ENCODE results near the gene PDCL3. TPM values are rescaled to one million over a fixed set of nuclear protein-coding genes. Genes with fewer than 3 reads are reported as not detected.

Gene PDCL3
- total RNA-seq, 1 experiment from 2014 or later = 16.2 TPM

GRCh38 chr2:100527440-100528015 lies 35.3 kb upstream of the PDCL3 start:
- no peaks in the 10 kb centered on the region for H3K9me3 ChIP-seq (ENCODE audit: low read length)
- no peaks in the 10 kb centered on the region for H3K36me3 ChIP-seq (ENCODE audit: insufficient read depth, low read length)
- H3K9ac ChIP-seq (ENCODE audit: low read length) = no peak overlapping the region
- H3K27me3 ChIP-seq (ENCODE audit: low read length) = no peaks in the 10 kb centered on the region
- H3K79me2 ChIP-seq (ENCODE audit: low read length) = no peaks in the 10 kb centered on the region
- H4K20me1 ChIP-seq (ENCODE audit: insufficient read depth, low read depth, low read length) = no peaks in the 10 kb centered on the region
- no peaks in the 10 kb centered on the region for H3K4me1 ChIP-seq (ENCODE audit: low read length)
- no peak overlapping the region for H3K27ac ChIP-seq (ENCODE audit: low read length)
- no peaks in the 10 kb centered on the region for H3K9me2 ChIP-seq (replicated peaks; ENCODE audit: insufficient read depth, low read length)
- no peak overlapping the region for H3K4me2 ChIP-seq (ENCODE audit: low read depth, low read length, poor library complexity, severe bottlenecking)
- no peak overlapping the region for H2AFZ ChIP-seq (ENCODE audit: low read length)
- no peak overlapping the region for H3K4me3 ChIP-seq (ENCODE audit: low read length)
- DNase-seq = no peak

DNA sequence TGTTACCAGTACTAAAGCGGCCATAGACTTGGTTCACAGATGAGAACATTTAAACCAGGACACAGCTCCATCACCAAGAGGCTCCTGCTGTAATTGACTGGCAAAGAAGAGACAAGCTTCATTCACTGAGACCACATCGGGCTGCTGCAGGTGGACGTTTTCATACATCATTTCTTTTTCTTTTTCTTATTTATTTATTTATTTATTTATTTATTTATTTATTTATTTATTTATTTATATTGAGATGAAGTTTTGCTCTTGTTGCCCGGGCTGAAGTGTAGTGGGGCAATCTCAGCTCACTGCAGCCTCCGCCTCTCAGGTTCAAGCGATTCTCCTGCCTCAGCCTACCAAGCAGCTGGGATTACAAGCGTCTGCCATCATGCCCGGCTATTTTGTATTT lies 33.6 kb upstream of the PDCL3 start:
- no peaks in the 10 kb centered on the region for H3K79me2 ChIP-seq (ENCODE audit: low read length)
- H3K27me3 ChIP-seq (ENCODE audit: low read length) = no peaks in the 10 kb centered on the region
- H3K27ac ChIP-seq (ENCODE audit: low read length) = no peak overlapping the region
- H4K20me1 ChIP-seq (ENCODE audit: insufficient read depth, low read depth, low read length) = no peaks in the 10 kb centered on the region
- H3K4me1 ChIP-seq (ENCODE audit: low read length) = no peaks in the 10 kb centered on the region
- H3K9me3 ChIP-seq (ENCODE audit: low read length) = no peaks in the 10 kb centered on the region
- no peak overlapping the region for H3K9ac ChIP-seq (ENCODE audit: low read length)
- no peak overlapping the region for H3K4me3 ChIP-seq (ENCODE audit: low read length)
- no peak overlapping the region for H3K4me2 ChIP-seq (ENCODE audit: low read depth, low read length, poor library complexity, severe bottlenecking)
- no peaks in the 10 kb centered on the region for H3K36me3 ChIP-seq (ENCODE audit: insufficient read depth, low read length)
- no peak overlapping the region for H2AFZ ChIP-seq (ENCODE audit: low read length)
- H3K9me2 ChIP-seq (replicated peaks; ENCODE audit: insufficient read depth, low read length) = no peaks in the 10 kb centered on the region
- DNase-seq = no peak

- Histone ChIP-seq H3K36me3 (ENCODE audit: insufficient read depth, low read length) (no peaks in the 10 kb centered on the region), H3K9ac (ENCODE audit: low read length) (no peak overlapping the region), H3K4me3 (ENCODE audit: low read length) (no peak overlapping the region), H3K9me2 (replicated peaks; ENCODE audit: insufficient read depth, low read length) (no peaks in the 10 kb centered on the region), H3K9me3 (ENCODE audit: low read length) (no peaks in the 10 kb centered on the region), H3K27ac (ENCODE audit: low read length) (no peak overlapping the region), H3K79me2 (ENCODE audit: low read length) (no peaks in the 10 kb centered on the region), H4K20me1 (ENCODE audit: insufficient read depth, low read depth, low read length) (no peaks in the 10 kb centered on the region), H3K27me3 (ENCODE audit: low read length) (no peaks in the 10 kb centered on the region), H3K4me2 (ENCODE audit: low read depth, low read length, poor library complexity, severe bottlenecking) (no peak overlapping the region), H3K4me1 (ENCODE audit: low read length) (no peaks in the 10 kb centered on the region), H2AFZ (ENCODE audit: low read length) (no peak overlapping the region)
- no peak for DNase-seq
Measured at GRCh38 chr2:100529900-100530299, 32.9 kb upstream of the PDCL3 start.

DNA sequence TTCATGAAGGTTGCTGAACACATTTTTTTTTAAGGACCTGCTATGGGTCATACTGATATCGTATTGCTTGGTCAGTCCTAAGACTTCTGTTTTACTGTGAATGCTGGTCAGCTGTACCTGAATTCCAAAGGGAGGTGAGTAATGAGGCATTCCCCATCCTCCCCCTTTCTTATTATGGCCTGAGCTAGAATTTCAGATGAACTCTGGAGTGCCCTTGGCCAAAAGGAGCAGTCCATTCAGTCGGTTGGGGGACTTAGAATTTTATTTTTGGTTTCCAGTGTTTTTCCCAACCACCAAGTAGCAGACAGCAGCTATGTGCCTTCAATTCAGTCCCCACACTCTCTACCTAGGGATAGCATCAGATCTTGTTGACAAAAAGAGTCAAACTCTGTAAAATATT lies 26.9 kb upstream of the PDCL3 start:
- no peak overlapping the region for H3K27ac ChIP-seq (ENCODE audit: low read length)
- H3K79me2 ChIP-seq (ENCODE audit: low read length) = no peaks in the 10 kb centered on the region
- no peak overlapping the region for H3K4me3 ChIP-seq (ENCODE audit: low read length)
- no peaks in the 10 kb centered on the region for H3K4me1 ChIP-seq (ENCODE audit: low read length)
- H3K4me2 ChIP-seq (ENCODE audit: low read depth, low read length, poor library complexity, severe bottlenecking) = no peak overlapping the region
- no peak overlapping the region for H2AFZ ChIP-seq (ENCODE audit: low read length)
- no peaks in the 10 kb centered on the region for H3K27me3 ChIP-seq (ENCODE audit: low read length)
- DNase-seq = no peak
- H3K9ac ChIP-seq (ENCODE audit: low read length) = no peak overlapping the region
- no peaks in the 10 kb centered on the region for H3K36me3 ChIP-seq (ENCODE audit: insufficient read depth, low read length)
- no peaks in the 10 kb centered on the region for H3K9me3 ChIP-seq (ENCODE audit: low read length)
- H3K9me2 ChIP-seq (replicated peaks; ENCODE audit: insufficient read depth, low read length) = no peaks in the 10 kb centered on the region
- H4K20me1 ChIP-seq (ENCODE audit: insufficient read depth, low read depth, low read length) = no peaks in the 10 kb centered on the region

DNA sequence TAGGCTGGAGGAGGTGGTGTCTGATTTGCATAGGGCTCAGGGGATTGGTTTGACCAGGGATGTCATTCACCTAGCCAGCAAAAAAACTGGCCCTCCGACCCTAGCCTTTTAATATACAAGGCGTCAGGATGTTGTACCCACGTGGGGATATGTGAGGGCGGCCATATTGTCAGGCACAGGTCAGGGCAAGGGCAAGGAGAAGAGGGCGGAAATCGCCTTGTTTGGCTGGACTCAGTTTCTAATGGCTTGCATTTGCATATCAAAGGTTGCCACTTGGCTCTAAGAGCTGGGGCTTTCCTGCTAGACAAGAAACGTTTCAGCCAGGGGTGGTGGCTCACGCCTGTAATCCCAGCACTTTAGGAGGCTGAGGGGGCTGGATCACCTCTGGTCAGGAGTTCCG lies 24.9 kb upstream of the PDCL3 start:
- H3K27me3 ChIP-seq (ENCODE audit: low read length) = no peaks in the 10 kb centered on the region
- no peak for DNase-seq
- H4K20me1 ChIP-seq (ENCODE audit: insufficient read depth, low read depth, low read length) = no peaks in the 10 kb centered on the region
- no peaks in the 10 kb centered on the region for H3K9me3 ChIP-seq (ENCODE audit: low read length)
- H3K4me3 ChIP-seq (ENCODE audit: low read length) = no peak overlapping the region
- no peaks in the 10 kb centered on the region for H3K4me1 ChIP-seq (ENCODE audit: low read length)
- no peak overlapping the region for H3K4me2 ChIP-seq (ENCODE audit: low read depth, low read length, poor library complexity, severe bottlenecking)
- H3K27ac ChIP-seq (ENCODE audit: low read length) = no peak overlapping the region
- no peak overlapping the region for H3K9ac ChIP-seq (ENCODE audit: low read length)
- H3K36me3 ChIP-seq (ENCODE audit: insufficient read depth, low read length) = no peaks in the 10 kb centered on the region
- H3K9me2 ChIP-seq (replicated peaks; ENCODE audit: insufficient read depth, low read length) = no peaks in the 10 kb centered on the region
- no peak overlapping the region for H2AFZ ChIP-seq (ENCODE audit: low read length)
- no peaks in the 10 kb centered on the region for H3K79me2 ChIP-seq (ENCODE audit: low read length)

DNA sequence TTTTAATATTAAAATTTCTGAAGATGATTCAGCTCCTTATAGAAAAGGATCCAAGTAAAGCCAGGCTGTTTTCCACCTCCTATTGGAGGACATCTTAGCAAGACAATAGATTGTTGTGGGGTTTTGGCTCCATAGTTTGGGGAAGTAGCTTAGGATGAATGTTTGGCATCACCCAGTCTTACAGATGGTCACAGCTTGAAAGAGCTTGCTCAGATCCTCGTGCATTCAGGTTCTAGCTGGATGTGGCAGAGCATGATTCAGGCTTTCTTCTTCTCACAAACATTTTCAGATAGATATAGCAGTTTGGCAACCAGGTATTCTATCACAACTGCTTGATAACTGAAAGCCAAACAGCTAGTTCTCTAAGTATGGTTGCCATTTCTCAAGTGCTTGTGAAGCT lies 23.6 kb upstream of the PDCL3 start:
- no peaks in the 10 kb centered on the region for H4K20me1 ChIP-seq (ENCODE audit: insufficient read depth, low read depth, low read length)
- no peaks in the 10 kb centered on the region for H3K9me3 ChIP-seq (ENCODE audit: low read length)
- no peaks in the 10 kb centered on the region for H3K9me2 ChIP-seq (replicated peaks; ENCODE audit: insufficient read depth, low read length)
- H3K4me2 ChIP-seq (ENCODE audit: low read depth, low read length, poor library complexity, severe bottlenecking) = no peak overlapping the region
- H3K27me3 ChIP-seq (ENCODE audit: low read length) = no peaks in the 10 kb centered on the region
- H3K4me1 ChIP-seq (ENCODE audit: low read length) = no peaks in the 10 kb centered on the region
- H3K27ac ChIP-seq (ENCODE audit: low read length) = no peak overlapping the region
- no peaks in the 10 kb centered on the region for H3K36me3 ChIP-seq (ENCODE audit: insufficient read depth, low read length)
- H2AFZ ChIP-seq (ENCODE audit: low read length) = no peak overlapping the region
- H3K4me3 ChIP-seq (ENCODE audit: low read length) = no peak overlapping the region
- DNase-seq = no peak
- H3K9ac ChIP-seq (ENCODE audit: low read length) = no peak overlapping the region
- no peaks in the 10 kb centered on the region for H3K79me2 ChIP-seq (ENCODE audit: low read length)

- Histone ChIP-seq H3K27ac (ENCODE audit: low read length) (no peak overlapping the region), H4K20me1 (ENCODE audit: insufficient read depth, low read depth, low read length) (no peaks in the 10 kb centered on the region), H3K27me3 (ENCODE audit: low read length) (no peaks in the 10 kb centered on the region), H3K9me2 (replicated peaks; ENCODE audit: insufficient read depth, low read length) (no peaks in the 10 kb centered on the region), H3K9me3 (ENCODE audit: low read length) (no peaks in the 10 kb centered on the region), H3K4me1 (ENCODE audit: low read length) (no peaks in the 10 kb centered on the region), H3K79me2 (ENCODE audit: low read length) (no peaks in the 10 kb centered on the region), H3K9ac (ENCODE audit: low read length) (no peak overlapping the region), H3K4me2 (ENCODE audit: low read depth, low read length, poor library complexity, severe bottlenecking) (no peak overlapping the region), H3K4me3 (ENCODE audit: low read length) (no peak overlapping the region), H3K36me3 (ENCODE audit: insufficient read depth, low read length) (no peaks in the 10 kb centered on the region), H2AFZ (ENCODE audit: low read length) (no peak overlapping the region)
- DNase-seq = peak; percentile 40
Measured at GRCh38 chr2:100541404-100541803, 21.4 kb upstream of the PDCL3 start.

- Histone ChIP-seq H4K20me1 (ENCODE audit: insufficient read depth, low read depth, low read length) (no peaks in the 10 kb centered on the region), H3K4me2 (ENCODE audit: low read depth, low read length, poor library complexity, severe bottlenecking) (no peak overlapping the region), H3K4me3 (ENCODE audit: low read length) (no peak overlapping the region), H3K79me2 (ENCODE audit: low read length) (no peaks in the 10 kb centered on the region), H3K27me3 (ENCODE audit: low read length) (no peaks in the 10 kb centered on the region), H3K9me3 (ENCODE audit: low read length) (no peaks in the 10 kb centered on the region), H3K9ac (ENCODE audit: low read length) (no peak overlapping the region), H3K27ac (ENCODE audit: low read length) (no peak overlapping the region), H3K36me3 (ENCODE audit: insufficient read depth, low read length) (no peaks in the 10 kb centered on the region), H3K9me2 (replicated peaks; ENCODE audit: insufficient read depth, low read length) (no peaks in the 10 kb centered on the region), H2AFZ (ENCODE audit: low read length) (no peak overlapping the region), H3K4me1 (ENCODE audit: low read length) (no peaks in the 10 kb centered on the region)
- no peak for DNase-seq
Measured at GRCh38 chr2:100542418-100542817, 20.4 kb upstream of the PDCL3 start.

Measured in Karpas-422 (cell line).